H9 (cell line): ENCODE data around the gene HOXD11. TPM values are rescaled to one million over a fixed set of nuclear protein-coding genes. Genes with fewer than 3 reads are reported as not detected.
A peak's percentile ranks its signal among the peaks of the same experiment; 100 is the strongest.

Source experiments
- DNase-seq: peaks from one replicate; pipeline ENCODE4 v3.0.0-alpha.2; 2017
- H2AFZ ChIP-seq: one replicate; pipeline ENCODE4 v1.6.1; 2013; ENCODE audit warnings: mild to moderate bottlenecking, low read length, control low read depth, moderate library complexity
- H2AK5ac ChIP-seq: 2 replicates; pipeline ENCODE4 v1.6.1; 2013; ENCODE audit warnings: low read length, control low read depth, mixed read lengths; ENCODE audit not compliant: insufficient read length
- H2BK120ac ChIP-seq: one replicate; pipeline ENCODE4 v1.6.1; 2013; ENCODE audit warnings: low read depth, mild to moderate bottlenecking, low read length, control low read depth, inconsistent platforms; ENCODE audit not compliant: poor library complexity, severe bottlenecking
- H2BK12ac ChIP-seq: 2 replicates; pipeline ENCODE4 v1.6.1; 2013; ENCODE audit warnings: low read length, control low read depth, mixed read lengths, low read depth; ENCODE audit not compliant: insufficient read length
- H2BK15ac ChIP-seq: 2 replicates; pipeline ENCODE4 v1.6.1; 2013; ENCODE audit warnings: low read depth, low read length, control low read depth
- H2BK20ac ChIP-seq: one replicate; pipeline ENCODE4 v1.6.1; 2013; ENCODE audit warnings: low read depth, mild to moderate bottlenecking, low read length, control low read depth, inconsistent platforms; ENCODE audit not compliant: poor library complexity, severe bottlenecking
- H2BK5ac ChIP-seq: 2 replicates; pipeline ENCODE4 v1.6.1; 2013; ENCODE audit warnings: low read length, control low read depth, mixed read lengths; ENCODE audit not compliant: insufficient read length
- H3K14ac ChIP-seq: 2 replicates; pipeline ENCODE4 v1.6.1; 2013; ENCODE audit warnings: low read length, control low read depth; ENCODE audit not compliant: insufficient read depth
- H3K18ac ChIP-seq: 2 replicates; pipeline ENCODE4 v1.6.1; 2013; ENCODE audit warnings: low read depth, mild to moderate bottlenecking, mixed read lengths, low read length, control low read depth; ENCODE audit not compliant: insufficient read length
- H3K23ac ChIP-seq: 2 replicates; pipeline ENCODE4 v1.6.1; 2013; ENCODE audit warnings: low read length, control low read depth, mixed read lengths, low read depth; ENCODE audit not compliant: insufficient read length
- H3K23me2 ChIP-seq: 2 replicates; pipeline ENCODE4 v1.6.1; 2013; ENCODE audit warnings: low read depth, mild to moderate bottlenecking, mixed read lengths, low read length, control low read depth; ENCODE audit not compliant: insufficient read length, poor library complexity, severe bottlenecking
- H3K27ac ChIP-seq: 2 replicates; pipeline ENCODE4 v1.5.1; 2013; ENCODE audit warnings: low read length, control low read depth, mixed read lengths, low read depth; ENCODE audit not compliant: insufficient read length
- H3K27me3 ChIP-seq: 2 replicates; pipeline ENCODE4 v1.6.1; 2013; ENCODE audit warnings: low read length, control low read depth, inconsistent platforms; ENCODE audit not compliant: insufficient read depth
- H3K4ac ChIP-seq: 2 replicates; pipeline ENCODE4 v1.6.1; 2013; ENCODE audit warnings: low read depth, mild to moderate bottlenecking, control low read depth, inconsistent platforms, low read length, moderate library complexity
- H3K4me1 ChIP-seq: 2 replicates; pipeline ENCODE4 v1.6.1; 2013; ENCODE audit warnings: low read length, control low read depth, inconsistent platforms; ENCODE audit not compliant: insufficient read depth
- H3K4me2 ChIP-seq: 2 replicates; pipeline ENCODE4 v1.6.1; 2013; ENCODE audit warnings: low read length, control low read depth, mixed read lengths; ENCODE audit not compliant: insufficient read length, insufficient read depth
- H3K56ac ChIP-seq: 2 replicates; pipeline ENCODE4 v1.6.1; 2013; ENCODE audit warnings: low read depth, mild to moderate bottlenecking, mixed read lengths, low read length, control low read depth; ENCODE audit not compliant: insufficient read length
- H3K79me1 ChIP-seq: 2 replicates; pipeline ENCODE4 v1.6.1; 2013; ENCODE audit warnings: low read depth, mild to moderate bottlenecking, moderate library complexity, low read length, control low read depth, inconsistent platforms; ENCODE audit not compliant: insufficient read depth, poor library complexity, severe bottlenecking
- H3K79me2 ChIP-seq: 2 replicates; pipeline ENCODE4 v1.6.1; 2013; ENCODE audit warnings: low read length, control low read depth, inconsistent platforms; ENCODE audit not compliant: insufficient read depth
- H3K9ac ChIP-seq: 2 replicates; pipeline ENCODE4 v1.6.1; 2013; ENCODE audit warnings: low read length, control low read depth, mixed read lengths; ENCODE audit not compliant: insufficient read length; ENCODE audit errors: extremely low read depth
- H3K9me3 ChIP-seq: one replicate; pipeline ENCODE4 v1.6.1; 2013; ENCODE audit warnings: low read depth, low read length, inconsistent platforms; ENCODE audit not compliant: control insufficient read depth
- H3T11ph ChIP-seq: one replicate; pipeline ENCODE4 v1.6.1; 2013; ENCODE audit warnings: mild to moderate bottlenecking, low read length, control low read depth, inconsistent platforms
- H4K20me1 ChIP-seq: one replicate; pipeline ENCODE4 v1.6.1; 2013; ENCODE audit not compliant: control insufficient read depth, insufficient read length, insufficient read depth
- H4K5ac ChIP-seq: 2 replicates; pipeline ENCODE4 v1.6.1; 2013; ENCODE audit warnings: low read depth, mild to moderate bottlenecking, mixed read lengths, low read length, control low read depth; ENCODE audit not compliant: insufficient read length
- H4K8ac ChIP-seq: replicated peaks from 2 replicates; pipeline ENCODE4 v1.6.1; 2013; ENCODE audit warnings: low read length, control low read depth, mixed read lengths, low read depth; ENCODE audit not compliant: insufficient read length
- H4K91ac ChIP-seq: 2 replicates; pipeline ENCODE4 v1.6.1; 2013; ENCODE audit warnings: low read depth, mild to moderate bottlenecking, moderate library complexity, mixed read lengths, low read length, control low read depth; ENCODE audit not compliant: insufficient read length
- H3K27ac Mint-ChIP-seq, 3 experiments: 2 replicates in 2 of 3; 3 replicates in 1 of 3; pipeline ENCODE4 v1.8.0; 2020 to 2021; ENCODE audit warnings: mixed read lengths in 3 of 3, mild to moderate bottlenecking in 1 of 3, moderate library complexity in 1 of 3
- H3K27me3 Mint-ChIP-seq: 2 replicates; pipeline ENCODE4 v1.8.0; 2021; ENCODE audit warnings: low read depth, mild to moderate bottlenecking, moderate library complexity, mixed read lengths
- H3K36me3 Mint-ChIP-seq, 3 experiments: 2 replicates in 2 of 3; 3 replicates in 1 of 3; pipeline ENCODE4 v1.8.0; 2020 to 2021; ENCODE audit warnings: low read depth in 3 of 3, mixed read lengths in 3 of 3; ENCODE audit not compliant: insufficient read depth in 1 of 3
- H3K4me1 Mint-ChIP-seq, 2 experiments: 2 replicates each; pipeline ENCODE4 v1.8.0; 2020; ENCODE audit warnings: mixed read lengths in 2 of 2
- H3K4me3 Mint-ChIP-seq, 2 experiments: 2 replicates in 1 of 2; 3 replicates in 1 of 2; pipeline ENCODE4 v1.8.0; 2020 to 2021; ENCODE audit warnings: mild to moderate bottlenecking in 2 of 2, mixed read lengths in 2 of 2, moderate library complexity in 1 of 2
- H3K9me3 Mint-ChIP-seq, 2 experiments: 2 replicates in 1 of 2; 3 replicates in 1 of 2; pipeline ENCODE4 v1.8.0; 2020; ENCODE audit warnings: mild to moderate bottlenecking in 2 of 2, mixed read lengths in 2 of 2, moderate library complexity in 1 of 2
- CTCF ChIP-seq: fragments of 200-600 bp; sonication (generic); conservative IDR thresholded peaks from 3 replicates; pipeline ENCODE4 v1.8.0; 2021; ENCODE audit warnings: antibody characterized with exemption, mild to moderate bottlenecking
- WGBS: extraction: QIAGEN DNeasy Blood & Tissue Kit; methylation state at CpG from one replicate; pipeline ENCODE4 v1.1.7; 2013; ENCODE audit warnings: missing lambda C conversion rate, low lambda C conversion rate, mixed read lengths; ENCODE audit not compliant: insufficient read length; ENCODE audit errors: extremely low coverage; 5-methylcytosine and 5-hydroxymethylcytosine counted together
- total RNA-seq: library from RNA; stranded (reverse); gene quantifications from 2 replicates; pipeline ENCODE4 v1.2.1, GENCODE V29; 2021

Gene HOXD11
- total RNA-seq, 1 experiment from 2014 or later = not detected

GRCh38 chr2:176129813-176130146 is 22.7 kb downstream of the HOXD11 start:
- Histone ChIP-seq H3K27ac (no peak overlapping the region), H2BK20ac (no peak overlapping the region), H4K20me1 (no peaks in the 10 kb centered on the region), H4K8ac (no peak overlapping the region), H3K23ac (no peak overlapping the region), H2BK5ac (no peak overlapping the region), H3K14ac (no peak overlapping the region), H3K9ac (no peak overlapping the region), H3T11ph (no peak overlapping the region), H3K9me3 (no peaks in the 10 kb centered on the region), H4K5ac (no peak overlapping the region), H3K4me2 (peak overlapping the region; percentile 0), H2BK120ac (no peak overlapping the region), H3K4ac (no peak overlapping the region), H3K27me3 (peaks cover 89% of the 10 kb centered on the region), H2BK15ac (no peak overlapping the region), H3K79me2 (no peaks in the 10 kb centered on the region), H3K23me2 (no peaks in the 10 kb centered on the region), H3K4me1 (no peaks in the 10 kb centered on the region), H2BK12ac (no peak overlapping the region), H3K18ac (no peak overlapping the region), H2AFZ (no peak overlapping the region), H3K79me1 (no peaks in the 10 kb centered on the region), H2AK5ac (no peak overlapping the region), H3K56ac (no peak overlapping the region), H4K91ac (no peak overlapping the region)
- WGBS = no CpG with 5 or more reads among the region's 43 CpGs
- DNase-seq = peak; percentile 35
- TF ChIP-seq CTCF = no peak
- Mint-ChIP-seq H3K4me3 (peak overlapping the region; percentile 45 to 60; a peak in 3 of 5 replicates), H3K4me1 (peaks cover 12 to 14% of the 10 kb centered on the region in 2 experiments), H3K36me3 (no peaks in the 10 kb centered on the region; a peak in 2 of 7 replicates), H3K9me3 (peaks cover 4 to 15% of the 10 kb centered on the region in 2 experiments), H3K27me3 (peaks cover 98% of the 10 kb centered on the region), H3K27ac (no peak overlapping the region)
